ENCODE measurements around the gene KANSL3.
A peak's percentile ranks its signal among the peaks of the same experiment; 100 is the strongest.
"Not testable (repeated sequence)": the region's sequence is repeated elsewhere in the genome, so short reads cannot be mapped to it uniquely, and the experiment has no call there.

The KANSL3 gene

GRCh38 chr2:96638144-96639121 is at the start of gene KANSL3:
Gene KANSL3, minus strand, starts transcription at chr2:96638312. Its CDS starts 1,177 bp downstream, at chr2:96637135.
- peak; percentile 92 for DNase-seq (ENCODE audit: low spot score)

- DNase-seq (ENCODE audit: low spot score), result no peak
Measured at GRCh38 chr2:96687266-96687665, 49.2 kb upstream of the KANSL3 start.

GRCh38 chr2:96685577-96686459 is 47.7 kb upstream of the KANSL3 start:
- no peak for DNase-seq (ENCODE audit: low spot score)

GRCh38 chr2:96684883-96685576 is 46.9 kb upstream of the KANSL3 start:
- DNase-seq (ENCODE audit: low spot score), result no peak

GRCh38 chr2:96683972-96684820 is 46.1 kb upstream of the KANSL3 start:
- DNase-seq (ENCODE audit: low spot score), result no peak

- DNase-seq (ENCODE audit: low spot score), result no peak
Measured at GRCh38 chr2:96683307-96683706, 45.2 kb upstream of the KANSL3 start.

- no peak for DNase-seq (ENCODE audit: low spot score)
Measured at GRCh38 chr2:96681540-96681939, 43.4 kb upstream of the KANSL3 start.

- no peak for DNase-seq (ENCODE audit: low spot score)
Measured at GRCh38 chr2:96680561-96681141, 42.5 kb upstream of the KANSL3 start.

- DNase-seq (ENCODE audit: low spot score), result no peak
Measured at GRCh38 chr2:96679848-96680247, 41.7 kb upstream of the KANSL3 start.

- no peak for DNase-seq (ENCODE audit: low spot score)
Measured at GRCh38 chr2:96669539-96670215, 31.6 kb upstream of the KANSL3 start.

GRCh38 chr2:96668771-96669170 is 30.7 kb upstream of the KANSL3 start:
- no peak for DNase-seq (ENCODE audit: low spot score)

- not testable (repeated sequence) for DNase-seq (ENCODE audit: low spot score)
Measured at GRCh38 chr2:96665717-96666116, 27.6 kb upstream of the KANSL3 start.

- DNase-seq (ENCODE audit: low spot score), result no peak
Measured at GRCh38 chr2:96665083-96665569, 27.0 kb upstream of the KANSL3 start.

GRCh38 chr2:96664366-96664925 is 26.3 kb upstream of the KANSL3 start:
- no peak for DNase-seq (ENCODE audit: low spot score)

GRCh38 chr2:96663829-96664228 is 25.7 kb upstream of the KANSL3 start:
- DNase-seq (ENCODE audit: low spot score), result no peak

- no peak for DNase-seq (ENCODE audit: low spot score)
Measured at GRCh38 chr2:96663177-96663576, 25.1 kb upstream of the KANSL3 start.

- DNase-seq (ENCODE audit: low spot score), result no peak
Measured at GRCh38 chr2:96662360-96662759, 24.2 kb upstream of the KANSL3 start.

GRCh38 chr2:96661324-96661723 is 23.2 kb upstream of the KANSL3 start:
- DNase-seq (ENCODE audit: low spot score), result no peak

GRCh38 chr2:96656540-96656939 is 18.4 kb upstream of the KANSL3 start:
- no peak for DNase-seq (ENCODE audit: low spot score)

- DNase-seq (ENCODE audit: low spot score), result no peak
Measured at GRCh38 chr2:96655526-96655925, 17.4 kb upstream of the KANSL3 start.
